Left colon (tissue), 2 donors: ENCODE results near the gene CLDN20. TPM values are rescaled to one million over a fixed set of nuclear protein-coding genes. Genes with fewer than 3 reads are reported as not detected.

Experiments
- ATAC-seq: fragments of 200-7000 bp; cut with Tn5 transposase; one replicate; pipeline ENCODE4 v1.9.1; 2020; ENCODE audit warnings: mild to moderate bottlenecking, moderate library complexity
- DNase-seq, 2 donors: peaks; one replicate each; pipeline ENCODE4 v3.0.0-alpha.2; 2020
- intact Hi-C, 2 donors: fragments of 100-400 bp; cut with DNase I in 1 of 2; cut with micrococcal nuclease in 1 of 2; formaldehyde crosslinking; loops; one replicate each; pipeline versions ENCODE4 v1.11.2 to v1.14.0; 2022; cut with DNase I, micrococcal nuclease
- total RNA-seq, 2 donors: library from RNA; stranded (reverse); fragmentation: NEBNext Ultra II Directional; extraction: Animal tissue kit (Norgen Biotek cat#: 25700); gene quantifications; one replicate each; pipeline ENCODE4 v1.2.1, GENCODE V29; 2021
- donor health status: DM: no; HTN: no; CAD: no.
- donor health status: DM: yes; HTN: yes; CAD: no.

The CLDN20 gene
- total RNA-seq, 2 donors from 2014 or later, result not detected

DNA sequence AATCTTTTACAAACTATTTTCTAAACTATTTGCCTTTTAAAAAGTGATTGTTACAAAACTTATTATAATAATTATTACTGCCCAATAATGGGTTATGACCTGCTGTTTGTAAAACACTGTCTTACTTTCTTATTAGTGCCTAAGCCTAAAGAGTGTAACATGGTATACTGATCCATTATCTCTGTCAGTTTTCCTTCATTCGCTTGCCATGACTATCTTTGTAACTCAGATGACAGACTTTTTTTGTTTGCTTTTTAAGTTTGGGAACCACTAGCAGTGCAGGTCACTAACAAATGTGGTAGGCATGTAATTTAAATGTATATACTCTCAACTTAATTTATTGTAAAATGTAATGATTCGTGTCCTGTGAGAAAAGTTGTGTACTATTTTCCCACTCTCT, 60.4 kb downstream of the CLDN20 start:
- ATAC-seq (no peak), DNase-seq (no peak)
- intact Hi-C loops, result no loop called here

DNA sequence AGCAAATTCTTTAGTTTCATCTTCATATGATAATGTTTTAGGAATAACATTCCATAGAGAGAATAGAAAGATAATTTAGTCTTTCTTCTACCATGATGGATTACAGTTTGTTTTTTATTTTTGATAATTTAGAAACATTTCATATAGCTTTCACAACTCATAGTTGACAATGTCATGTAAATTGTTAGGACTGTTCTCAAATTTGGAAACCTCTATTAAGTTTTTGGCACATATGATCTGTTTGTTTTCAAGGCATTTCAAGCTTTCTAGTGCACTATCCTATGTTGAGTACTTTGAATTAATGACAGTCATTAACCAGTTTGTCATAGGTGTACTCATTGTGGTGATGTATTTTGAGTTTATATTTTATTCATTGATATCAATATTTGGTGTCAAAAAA, 61.2 kb downstream of the CLDN20 start:
- ATAC-seq (no peak), DNase-seq (no peak)
- intact Hi-C loops, result loop anchor here in 1 of 2 donors (5.0 kb wide), 1 partner anchor 202 kb away; no protein-coding TSS in a partner anchor

DNA sequence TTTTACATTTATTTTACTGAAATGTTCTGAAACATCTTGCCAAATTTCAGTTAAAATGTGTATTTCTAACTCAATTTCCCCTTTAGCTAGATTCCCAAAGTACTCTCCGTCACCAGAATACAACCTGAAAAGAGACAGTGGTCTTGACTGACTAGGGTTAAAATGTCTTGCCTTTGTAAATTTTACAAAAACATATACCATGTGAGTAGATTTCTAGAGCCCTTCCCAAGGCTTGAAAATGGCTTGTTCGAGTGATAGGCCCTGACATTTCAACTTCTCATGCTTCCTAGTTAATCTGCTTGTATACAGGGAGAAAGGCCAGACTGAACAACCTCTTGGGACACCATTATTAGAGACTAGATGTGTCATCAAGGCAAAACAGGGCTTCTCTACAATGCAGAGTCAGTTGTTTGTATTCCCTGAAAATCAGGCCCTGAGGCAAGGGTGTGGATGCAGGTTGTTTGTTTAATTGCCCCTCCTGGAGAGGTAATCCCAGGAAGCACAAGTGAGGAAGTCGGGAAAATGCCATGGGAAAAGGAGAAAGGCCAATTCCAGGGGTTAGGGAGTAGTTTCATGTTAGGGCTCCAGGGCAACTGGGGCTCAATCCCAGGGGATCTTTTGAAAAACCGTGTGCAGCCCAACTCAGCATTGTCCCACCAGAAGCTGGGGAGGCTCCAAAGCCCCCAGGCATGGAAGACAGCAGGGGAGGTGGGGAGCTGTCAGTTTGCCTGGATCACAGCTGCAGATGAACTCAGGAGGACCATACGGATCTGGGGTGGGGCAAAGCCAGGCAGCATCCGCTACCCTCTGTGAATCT, 62.1 kb downstream of the CLDN20 start:
- intact Hi-C loops, result loop anchor here in 1 of 2 donors (5.0 kb wide), 1 partner anchor 201 kb away; no protein-coding TSS in a partner anchor
- ATAC-seq, result no peak
- DNase-seq, result no peak

Other genes with a start within 250 kb of the CLDN20 start
- 10 to 100 TPM; 21.8 to 26.7 TPM for gene TFB1M, start 50.5 kb downstream of the CLDN20 start, total RNA-seq
- not detected for gene NOX3, start 191.8 kb downstream of the CLDN20 start, total RNA-seq